Mesothelial cell of epicardium (in vitro differentiated cells): ENCODE data around the gene INCENP. TPM values are rescaled to one million over a fixed set of nuclear protein-coding genes. Genes with fewer than 3 reads are reported as not detected.

Experiments used
- DNase-seq, 2 experiments: peaks; one replicate each; pipeline ENCODE4 v3.0.0; 2021; ENCODE audit warnings: low spot score in 2 of 2; ENCODE audit not compliant: unreplicated experiment in 2 of 2
- H3K27ac Mint-ChIP-seq: 2 replicates; pipeline ENCODE4 v1.8.0; 2021; ENCODE audit warnings: mixed read lengths
- H3K27me3 Mint-ChIP-seq: 2 replicates; pipeline ENCODE4 v1.8.0; 2021; ENCODE audit warnings: low read depth, mixed read lengths
- H3K36me3 Mint-ChIP-seq: 2 replicates; pipeline ENCODE4 v1.8.0; 2021; ENCODE audit warnings: mixed read lengths
- H3K4me1 Mint-ChIP-seq: 2 replicates; pipeline ENCODE4 v1.8.0; 2021; ENCODE audit warnings: mixed read lengths
- H3K4me3 Mint-ChIP-seq: 2 replicates; pipeline ENCODE4 v1.8.0; 2021; ENCODE audit warnings: mild to moderate bottlenecking, moderate library complexity, mixed read lengths
- H3K9me3 Mint-ChIP-seq: 2 replicates; pipeline ENCODE4 v1.8.0; 2021; ENCODE audit warnings: mixed read lengths
- CTCF ChIP-seq: fragments of 200-600 bp; sonication (generic); IDR thresholded peaks from one replicate; pipeline ENCODE4 v1.5.0; 2021; ENCODE audit warnings: antibody characterized with exemption; ENCODE audit not compliant: unreplicated experiment
- total RNA-seq: library from RNA; stranded (reverse); gene quantifications from 3 replicates; pipeline ENCODE4 v1.2.1, GENCODE V29; 2021

INCENP gene
- total RNA-seq, 1 donor from 2014 or later = 50.9 TPM

- no peaks in the 10 kb centered on the region for H3K36me3 Mint-ChIP-seq
- H3K27me3 Mint-ChIP-seq = no peaks in the 10 kb centered on the region
- H3K4me1 Mint-ChIP-seq = peaks cover 7% of the 10 kb centered on the region
- DNase-seq = no peak
- no peaks in the 10 kb centered on the region for H3K9me3 Mint-ChIP-seq
- TF ChIP-seq CTCF = no peak
- no peak overlapping the region for H3K27ac Mint-ChIP-seq
- no peak overlapping the region for H3K4me3 Mint-ChIP-seq
Measured at GRCh38 chr11:62105667-62106191, 18.1 kb upstream of the INCENP start.

DNA sequence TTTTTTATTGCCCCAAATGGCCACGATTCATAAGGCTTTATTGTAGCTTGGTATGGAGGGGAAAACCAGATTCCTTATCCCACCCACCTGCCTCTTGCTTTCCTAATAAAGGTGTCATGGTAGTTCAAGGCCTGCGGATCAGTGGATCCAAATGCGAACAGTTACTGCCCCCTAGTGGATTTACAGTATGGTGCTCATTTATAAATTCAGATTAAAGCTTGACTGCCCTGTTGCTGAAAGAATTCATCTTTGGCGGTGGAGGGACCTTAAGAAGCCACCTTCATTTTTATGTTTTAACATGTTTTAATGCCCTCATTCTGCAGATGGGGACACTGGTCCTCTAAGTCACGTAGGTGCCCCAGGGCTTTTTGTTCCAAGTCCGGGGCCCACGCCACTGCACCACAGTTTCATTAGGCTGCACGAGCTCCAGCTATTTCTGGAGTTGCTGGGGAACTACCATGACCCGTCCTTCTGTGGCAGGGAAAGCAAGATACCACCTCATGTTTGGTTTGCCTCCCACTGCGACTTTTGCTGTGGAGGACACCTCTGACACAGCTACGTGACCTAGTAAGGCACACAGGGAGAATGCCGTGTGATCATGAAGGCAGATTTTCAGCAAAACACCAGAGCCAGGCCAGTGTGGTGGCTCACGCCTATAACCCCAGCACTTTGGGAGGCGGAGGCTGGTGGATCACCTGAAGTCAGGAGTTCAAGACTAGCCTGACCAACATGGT is 15.6 kb upstream of the INCENP start:
- no peaks in the 10 kb centered on the region for H3K36me3 Mint-ChIP-seq
- H3K27ac Mint-ChIP-seq = no peak overlapping the region
- no peaks in the 10 kb centered on the region for H3K27me3 Mint-ChIP-seq
- no peak overlapping the region for H3K4me3 Mint-ChIP-seq
- DNase-seq = no peak
- no peaks in the 10 kb centered on the region for H3K9me3 Mint-ChIP-seq
- peaks cover 7% of the 10 kb centered on the region for H3K4me1 Mint-ChIP-seq
- peak; percentile 86 for TF ChIP-seq CTCF

DNA sequence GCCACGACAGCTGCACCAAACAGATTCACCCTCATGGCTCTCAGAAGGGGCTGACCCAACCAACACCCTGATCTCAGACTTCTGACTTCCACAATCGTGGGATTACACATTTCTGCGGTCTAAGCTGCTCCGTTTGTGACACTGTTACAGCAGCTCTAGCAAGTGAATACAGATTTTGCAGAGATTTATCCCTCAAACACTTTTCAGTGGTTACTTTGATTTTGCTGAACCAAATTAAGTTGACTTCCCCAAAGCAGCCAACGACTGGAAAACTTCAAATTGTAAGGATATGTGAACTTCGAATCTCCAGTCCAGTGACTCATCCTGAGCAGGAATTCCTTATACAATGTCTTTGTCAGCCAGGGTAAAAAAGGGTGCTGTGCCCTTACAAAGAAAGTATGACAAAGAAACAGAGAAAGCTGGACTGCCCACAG is 14.8 kb upstream of the INCENP start:
- no peak for TF ChIP-seq CTCF
- Mint-ChIP-seq H3K36me3 (no peaks in the 10 kb centered on the region), H3K9me3 (no peaks in the 10 kb centered on the region), H3K4me1 (peaks cover 7% of the 10 kb centered on the region), H3K4me3 (no peak overlapping the region), H3K27me3 (no peaks in the 10 kb centered on the region), H3K27ac (no peak overlapping the region)
- DNase-seq = no peak

DNA sequence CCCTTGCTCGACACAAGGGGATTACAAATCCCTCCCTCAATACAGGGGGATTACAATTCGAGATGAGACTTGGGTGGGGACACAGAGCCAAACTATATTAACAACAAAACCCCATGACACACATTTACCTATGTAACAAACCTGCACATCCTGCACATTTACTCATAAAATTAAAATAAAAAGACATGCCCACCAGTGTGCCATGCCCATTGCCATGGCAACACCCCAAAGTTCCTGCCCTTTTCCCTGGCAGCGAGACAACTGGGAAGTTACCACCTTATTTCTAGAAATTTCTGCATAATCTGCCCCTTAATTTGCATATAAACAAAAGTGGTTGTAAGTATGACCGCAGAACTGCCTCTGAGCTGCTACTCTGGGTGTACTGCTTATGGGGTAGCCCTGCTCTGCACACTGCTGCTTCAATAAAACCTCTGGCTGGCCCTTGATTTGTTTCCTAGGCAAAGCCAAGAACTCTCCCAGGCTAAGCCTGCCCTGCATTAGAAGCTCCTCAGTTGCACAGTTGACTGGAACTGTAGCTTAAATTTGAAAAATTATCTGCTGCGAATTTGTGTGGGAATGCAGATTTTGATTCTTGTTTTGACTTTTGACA is 8.6 kb upstream of the INCENP start:
- DNase-seq = no peak
- H3K36me3 Mint-ChIP-seq = no peaks in the 10 kb centered on the region
- no peak for TF ChIP-seq CTCF
- no peak overlapping the region for H3K27ac Mint-ChIP-seq
- no peak overlapping the region for H3K4me3 Mint-ChIP-seq
- H3K9me3 Mint-ChIP-seq = peaks cover 10% of the 10 kb centered on the region
- H3K27me3 Mint-ChIP-seq = no peaks in the 10 kb centered on the region
- H3K4me1 Mint-ChIP-seq = no peaks in the 10 kb centered on the region

- no peak for TF ChIP-seq CTCF
- no peak for DNase-seq
- Mint-ChIP-seq H3K4me3 (no peak overlapping the region), H3K4me1 (no peaks in the 10 kb centered on the region), H3K36me3 (no peaks in the 10 kb centered on the region), H3K27ac (no peak overlapping the region), H3K27me3 (no peaks in the 10 kb centered on the region), H3K9me3 (peaks cover 10% of the 10 kb centered on the region)
Measured at GRCh38 chr11:62116451-62116850, 7.4 kb upstream of the INCENP start.
